ENCODE measurements around the gene FTO.
"Not testable (repeated sequence)": the region's sequence is repeated elsewhere in the genome, so short reads cannot be mapped to it uniquely, and the experiment has no call there.

The FTO gene

DNA sequence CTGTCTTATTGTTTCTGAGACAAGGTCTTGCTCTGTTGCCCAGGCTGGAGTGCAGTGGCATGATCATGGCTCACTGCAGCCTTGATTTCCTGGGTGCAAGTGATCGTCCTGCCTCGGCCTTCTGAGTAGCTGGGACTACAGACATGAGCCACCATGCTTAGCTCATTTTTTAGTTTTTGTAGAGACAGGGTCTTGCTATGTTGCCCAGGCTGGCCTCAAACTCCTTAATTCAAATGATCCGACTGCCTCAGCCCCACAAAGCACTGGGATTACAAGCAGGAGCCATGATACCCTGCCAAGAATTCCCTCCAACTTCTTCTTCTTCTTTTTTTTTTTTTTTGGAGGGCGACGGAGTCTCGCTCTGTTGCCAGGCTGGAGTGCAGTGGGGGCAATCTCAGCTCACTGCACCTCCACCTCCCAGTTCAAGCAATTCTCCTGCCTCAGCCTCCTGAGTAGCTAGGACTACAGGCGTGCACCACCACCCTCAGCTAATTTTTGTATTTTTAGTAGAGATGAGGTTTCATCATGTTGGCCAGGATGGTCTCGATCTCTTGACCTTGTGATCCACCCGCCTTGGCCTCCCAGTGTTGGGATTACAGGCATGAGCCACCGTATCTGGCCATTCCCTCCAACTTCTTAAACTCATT lies 477.9 kb downstream of the FTO start:
- not testable (repeated sequence) for DNase-seq (ENCODE audit: low read depth)

DNA sequence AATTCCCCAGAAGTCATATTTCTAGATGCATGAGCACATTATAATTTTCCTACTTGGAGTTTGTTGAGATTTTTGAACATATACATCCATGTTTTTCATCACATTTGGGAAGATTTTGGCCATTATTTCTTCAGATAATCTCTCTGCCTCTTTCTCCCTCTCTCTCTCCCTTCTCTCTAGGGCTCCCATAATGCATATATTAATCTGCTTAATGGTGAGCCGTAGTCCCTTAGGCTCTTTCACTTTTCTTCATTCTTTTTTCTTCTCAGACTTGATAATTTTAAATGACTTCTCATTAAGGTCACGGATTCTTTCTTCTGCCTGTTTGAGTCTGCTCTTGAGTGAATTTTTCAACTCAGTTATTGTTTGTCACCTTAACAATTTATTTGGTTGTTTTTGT lies 481.1 kb downstream of the FTO start:
- no peak for DNase-seq (ENCODE audit: low read depth)

DNA sequence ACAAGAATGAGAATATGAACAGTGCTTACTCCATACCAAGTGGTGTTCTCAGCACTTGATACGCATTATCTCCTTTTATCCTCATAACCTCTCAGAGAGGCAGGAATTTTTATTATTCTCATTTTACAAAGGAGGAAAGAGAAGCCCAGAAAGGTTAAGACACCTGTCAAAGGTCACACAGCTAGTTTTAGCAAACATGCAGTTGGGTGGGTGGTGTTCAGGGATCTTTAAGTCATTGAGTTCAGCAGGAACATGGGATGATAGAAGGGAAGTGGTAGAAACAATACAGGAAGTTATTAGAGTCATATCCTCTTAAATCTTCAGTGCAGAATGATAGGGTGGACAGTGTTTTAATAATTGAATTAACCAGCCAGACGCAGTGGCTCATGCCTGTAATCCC lies 487.2 kb downstream of the FTO start:
- no peak for DNase-seq (ENCODE audit: low read depth)

DNA sequence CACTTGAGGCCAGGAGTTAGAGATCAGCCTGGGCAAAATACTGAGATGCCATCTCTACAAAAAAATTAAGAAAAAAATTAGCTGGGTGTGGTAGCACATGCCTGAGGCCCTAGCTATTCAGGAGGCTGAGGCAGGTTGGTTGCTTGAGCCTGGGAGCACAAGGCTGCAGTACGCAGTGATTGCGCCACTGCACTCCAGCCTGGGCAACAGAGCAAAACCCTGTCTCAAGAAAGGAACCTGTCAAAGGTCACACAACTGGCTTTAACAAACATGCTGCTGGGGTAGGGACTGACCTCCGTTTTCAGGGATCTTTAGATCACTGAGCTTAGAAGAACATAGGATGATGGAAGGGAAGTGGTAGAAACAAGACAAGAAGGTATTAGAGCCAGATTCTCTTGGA lies 487.6 kb downstream of the FTO start:
- DNase-seq (ENCODE audit: low read depth), result no peak

DNA sequence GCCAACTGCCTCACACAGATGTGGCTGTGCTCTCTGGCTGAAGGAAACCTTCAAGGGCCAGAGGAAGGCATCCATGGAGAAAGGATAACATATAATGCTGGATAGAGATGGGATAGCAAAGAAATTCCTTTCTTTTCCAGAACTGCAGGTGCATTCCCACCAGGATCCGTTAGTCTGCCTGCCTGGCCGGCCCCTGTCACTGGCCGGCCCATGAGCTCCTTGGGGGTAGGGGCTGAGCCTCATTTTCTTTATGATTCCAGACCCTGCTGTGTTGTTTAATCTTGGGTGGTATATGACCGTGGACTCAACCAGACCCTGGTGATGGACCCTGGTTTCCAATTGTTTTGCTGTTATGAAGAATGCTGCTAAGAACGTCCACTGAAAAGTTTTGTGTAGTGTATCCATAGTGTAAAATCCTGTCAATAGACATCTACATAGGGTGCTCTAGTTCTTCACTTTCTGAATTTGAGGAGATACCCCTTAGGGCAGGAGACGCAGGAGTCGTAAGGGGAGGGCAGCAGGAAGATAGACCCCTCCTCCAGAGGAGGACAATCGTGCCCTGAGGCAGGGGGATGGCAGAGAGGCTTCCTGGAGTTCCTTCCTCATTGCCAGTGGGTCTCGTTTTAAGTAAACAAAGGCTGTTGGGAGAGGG lies 489.2 kb downstream of the FTO start:
- no peak for DNase-seq (ENCODE audit: low read depth)

DNA sequence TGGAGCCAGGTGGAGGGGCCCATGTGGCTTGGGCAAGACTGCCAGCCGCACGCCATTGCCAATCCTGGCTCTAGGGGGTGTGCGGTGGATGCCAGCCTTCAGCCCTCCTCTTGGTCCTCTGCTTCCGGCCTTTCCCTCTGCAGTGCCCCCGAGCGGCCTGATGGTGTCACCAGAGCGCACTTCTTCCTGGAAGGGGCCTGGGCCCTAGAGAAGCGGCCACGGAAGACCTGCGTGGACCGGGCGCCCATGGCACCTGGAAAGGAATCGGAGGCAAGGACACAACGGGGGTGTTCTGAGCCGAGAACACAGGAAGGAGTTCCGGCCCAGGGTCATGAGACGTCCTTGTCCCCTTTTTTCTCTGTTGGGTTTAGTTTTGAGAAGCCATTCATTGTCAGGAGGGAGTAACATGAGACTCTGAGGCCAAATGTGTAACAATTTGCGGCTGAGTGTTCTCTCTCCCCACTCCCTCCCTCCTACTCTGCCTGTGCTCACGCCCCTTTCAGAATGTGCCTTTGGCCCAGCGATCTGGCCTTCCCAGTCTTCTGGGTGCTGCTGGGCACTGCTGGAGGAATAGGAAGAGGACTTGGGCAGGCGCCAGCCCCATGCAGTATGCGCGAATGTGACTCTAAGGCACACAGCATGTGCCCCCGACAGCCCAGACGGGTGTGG lies 489.8 kb downstream of the FTO start:
- peak; percentile 17 for DNase-seq (ENCODE audit: low read depth)

DNA sequence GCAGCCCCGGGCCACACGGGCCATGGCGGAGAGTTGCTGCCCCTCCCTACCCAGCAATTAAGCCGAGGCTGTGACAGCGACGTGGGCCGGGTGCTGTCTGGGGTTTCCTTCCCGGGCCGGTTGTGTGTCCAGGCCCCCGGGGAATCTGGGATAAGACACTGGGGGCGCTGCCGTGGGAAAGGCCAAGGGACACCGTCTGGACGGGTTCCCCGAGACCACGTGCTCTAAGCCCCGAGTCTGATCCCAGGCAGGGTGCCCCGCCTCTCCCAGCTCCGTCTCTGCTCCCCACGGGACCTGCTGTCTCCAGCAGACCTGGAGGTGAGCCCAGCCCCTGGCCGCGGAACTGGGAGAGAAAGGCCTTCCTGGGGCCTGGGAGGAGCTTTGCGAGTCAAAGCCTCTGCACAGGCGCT lies 490.4 kb downstream of the FTO start:
- no peak for DNase-seq (ENCODE audit: low read depth)

DNA sequence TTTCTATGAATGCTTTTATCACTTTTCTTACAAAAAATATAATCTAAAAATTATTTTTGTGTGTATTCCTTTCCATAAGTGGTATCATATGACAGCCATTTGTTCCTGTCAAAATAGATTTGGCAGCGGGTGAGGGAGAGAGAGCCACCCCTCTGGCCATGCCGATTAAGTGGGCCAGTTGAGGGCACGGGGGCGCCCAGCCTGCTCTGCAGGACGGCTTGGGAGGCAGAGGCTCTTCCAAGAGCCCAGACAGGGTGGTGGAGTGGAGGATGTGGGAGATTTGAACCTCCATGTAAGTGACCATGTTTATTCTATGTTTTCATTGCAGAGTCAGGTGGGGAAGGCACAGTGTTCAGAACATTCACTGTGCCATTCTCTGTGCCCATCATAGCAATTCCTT lies 493.8 kb downstream of the FTO start:
- DNase-seq (ENCODE audit: low read depth), result no peak

DNA sequence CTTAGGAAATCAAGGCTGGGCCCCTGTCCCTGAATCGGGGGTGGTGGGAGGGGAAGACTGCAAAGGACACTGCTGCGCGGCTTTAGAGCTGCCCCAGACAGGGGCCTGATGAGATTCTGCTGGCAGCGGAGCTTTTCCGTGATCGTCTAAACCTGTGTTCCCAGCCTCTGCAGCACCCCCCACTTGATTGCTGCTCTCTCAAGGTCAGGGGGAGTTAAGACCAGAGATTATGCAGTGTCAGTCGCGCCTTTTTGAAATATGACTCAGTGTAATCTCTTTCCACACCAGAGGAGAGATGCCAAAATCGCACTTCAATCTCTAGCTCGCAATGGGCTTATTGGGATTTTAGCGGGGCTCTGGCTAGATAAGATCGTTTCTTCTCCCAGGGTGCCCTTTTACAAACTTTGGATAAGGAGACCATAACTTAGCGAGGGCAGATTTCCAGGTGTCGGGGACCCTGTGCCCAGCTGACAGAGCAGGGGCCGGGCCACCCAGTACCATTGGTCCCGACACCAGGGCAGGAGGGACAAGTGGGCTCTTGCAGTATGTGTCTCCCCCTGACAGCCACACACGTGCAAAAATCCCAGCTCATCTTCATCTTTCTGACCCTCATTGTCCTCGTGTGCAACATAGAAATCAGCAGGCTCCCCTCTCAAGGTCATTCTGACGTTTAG lies 495.7 kb downstream of the FTO start:
- DNase-seq (ENCODE audit: low read depth), result no peak

DNA sequence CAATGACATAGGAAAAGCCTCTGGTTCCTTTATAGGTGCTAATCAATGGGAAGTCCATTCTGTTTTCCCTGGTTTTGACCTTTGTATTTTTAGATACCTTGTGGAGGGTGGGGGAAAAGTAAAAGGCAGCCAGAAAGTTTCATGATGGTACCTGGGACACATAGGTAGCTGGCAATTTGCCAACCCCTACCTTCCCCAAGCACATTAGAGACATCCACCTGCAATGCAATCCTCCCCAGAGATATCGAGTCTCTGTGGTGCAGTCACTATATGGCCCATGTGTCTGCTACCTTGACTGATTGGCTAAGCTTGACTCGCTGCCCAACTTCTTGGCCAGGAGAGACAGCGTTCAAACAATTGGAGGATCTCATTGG lies 496.2 kb downstream of the FTO start:
- no peak for DNase-seq (ENCODE audit: low read depth)

DNA sequence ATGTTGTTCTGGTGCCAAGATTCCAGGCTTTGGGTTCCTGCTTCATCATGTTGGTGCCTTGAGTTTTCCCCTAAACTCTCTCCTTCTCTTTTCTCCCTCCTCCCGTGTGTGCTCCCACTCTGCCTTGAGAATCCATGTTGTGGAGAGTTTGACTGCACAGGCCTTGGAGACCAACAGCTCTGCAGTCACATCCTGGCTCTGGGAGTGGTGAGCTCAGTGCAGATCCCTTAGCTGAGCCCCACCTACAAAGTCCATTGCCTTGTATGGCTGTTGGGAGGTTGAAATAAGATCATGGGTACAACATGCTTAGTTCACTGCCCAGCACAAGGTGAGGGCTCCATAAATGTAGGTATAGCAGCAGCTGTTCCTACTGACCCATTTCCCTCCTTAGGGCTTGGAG lies 496.8 kb downstream of the FTO start:
- no peak for DNase-seq (ENCODE audit: low read depth)

DNA sequence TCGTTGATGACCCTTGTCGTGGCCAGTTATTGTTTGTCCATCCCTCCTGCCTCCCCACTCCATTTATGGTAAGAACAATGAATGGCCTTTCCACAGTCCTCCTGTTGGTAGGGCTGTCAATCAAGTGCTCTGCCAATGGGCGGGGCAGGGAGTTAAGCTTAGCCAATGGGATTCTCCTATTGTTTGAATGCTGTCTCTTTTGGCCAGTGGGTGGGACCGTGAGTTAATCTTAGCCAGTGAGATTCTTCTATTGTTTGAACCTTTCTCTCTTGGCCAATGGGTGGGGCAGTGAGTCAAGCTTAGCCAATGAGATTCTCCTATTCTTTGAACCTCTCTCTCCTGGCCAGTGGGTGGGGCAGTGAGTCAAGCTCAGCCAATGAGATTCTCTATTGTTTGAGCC lies 497.2 kb downstream of the FTO start:
- DNase-seq (ENCODE audit: low read depth), result no peak

Measured in GM04503 (cell line).